Stimulated activated CD4-positive, alpha-beta T cell treated with anti-CD3 and anti-CD28 coated beads, Interleukin-1b, Interleukin-23, amount 100 ng/mL, for 1 hour (primary cell): ENCODE results near the gene GABRP.

Experiments
- DNase-seq, 2 donors: peaks; one replicate each; pipeline ENCODE4 v3.0.0-alpha.2; 2020; ENCODE audit warnings: low read depth in 2 of 2

Gene GABRP

GRCh38 chr5:170861667-170861916 is 78.1 kb downstream of the GABRP start:
- DNase-seq, result no peak

- DNase-seq, result no peak
Observed at GRCh38 chr5:170861917-170862766, 78.6 kb downstream of the GABRP start, which contains the start of gene RANBP17. RANBP17 (plus strand) TSS chr5:170862018.

- no peak for DNase-seq
Observed at GRCh38 chr5:170863646-170864045, 80.1 kb downstream of the GABRP start.
